Cardiac muscle cell (in vitro differentiated cells and primary cell): ENCODE results near the gene C8B. TPM values are rescaled to one million over a fixed set of nuclear protein-coding genes. Genes with fewer than 3 reads are reported as not detected.

Experiments used
- DNase-seq, 2 donors: peaks; one replicate each; pipeline versions ENCODE4 v3.0.0 to v3.0.0-alpha.2; 2010 to 2017; ENCODE audit warnings: low read depth in 1 of 2, low spot score in 1 of 2
- H3K27ac ChIP-seq: fragments of 200-600 bp; sonication (generic); 2 replicates; pipeline ENCODE4 v1.5.1; 2016
- H3K27me3 ChIP-seq: fragments of 200-600 bp; sonication (generic); 2 replicates; pipeline ENCODE4 v1.6.0; 2016; ENCODE audit warnings: control low read depth
- H3K36me3 ChIP-seq: fragments of 200-600 bp; sonication (generic); 2 replicates; pipeline ENCODE4 v1.5.1; 2016; ENCODE audit warnings: control low read depth
- H3K4me1 ChIP-seq: fragments of 200-600 bp; sonication (generic); 2 replicates; pipeline ENCODE4 v1.8.1; 2017; ENCODE audit warnings: low read depth, mild to moderate bottlenecking, mixed run types
- H3K4me3 ChIP-seq: fragments of 200-600 bp; sonication (generic); 2 replicates; pipeline ENCODE4 v1.5.1; 2016; ENCODE audit warnings: mild to moderate bottlenecking
- H3K9me3 ChIP-seq: fragments of 200-600 bp; sonication (generic); 2 replicates; pipeline ENCODE4 v1.5.1; 2017; ENCODE audit warnings: low read depth, mild to moderate bottlenecking, control low read depth
- polyA plus RNA-seq: library from polyadenylated mRNA; unstranded; fragments of >200 nt; fragmentation: Nextera tagmentation; extraction: Ambion mirVana; gene quantifications from 2 replicates; pipeline ENCODE4 v1.2.1, GENCODE V29; 2016
- total RNA-seq: library from RNA; depleted of rRNA; stranded (reverse); fragments of >200 nt; gene quantifications from 2 replicates; pipeline ENCODE4 v1.2.3, GENCODE V29; 2016
- TF ChIP-seq, protein P1 (sequence below): IDR thresholded peaks from 2 replicates; pipeline ENCODE4 v1.5.1; 2012; ENCODE audit warnings: low read depth, mild to moderate bottlenecking, low read length

The C8B gene
- total RNA-seq (not detected in 2 replicates), polyA plus RNA-seq (not detected in 2 replicates)

DNA sequence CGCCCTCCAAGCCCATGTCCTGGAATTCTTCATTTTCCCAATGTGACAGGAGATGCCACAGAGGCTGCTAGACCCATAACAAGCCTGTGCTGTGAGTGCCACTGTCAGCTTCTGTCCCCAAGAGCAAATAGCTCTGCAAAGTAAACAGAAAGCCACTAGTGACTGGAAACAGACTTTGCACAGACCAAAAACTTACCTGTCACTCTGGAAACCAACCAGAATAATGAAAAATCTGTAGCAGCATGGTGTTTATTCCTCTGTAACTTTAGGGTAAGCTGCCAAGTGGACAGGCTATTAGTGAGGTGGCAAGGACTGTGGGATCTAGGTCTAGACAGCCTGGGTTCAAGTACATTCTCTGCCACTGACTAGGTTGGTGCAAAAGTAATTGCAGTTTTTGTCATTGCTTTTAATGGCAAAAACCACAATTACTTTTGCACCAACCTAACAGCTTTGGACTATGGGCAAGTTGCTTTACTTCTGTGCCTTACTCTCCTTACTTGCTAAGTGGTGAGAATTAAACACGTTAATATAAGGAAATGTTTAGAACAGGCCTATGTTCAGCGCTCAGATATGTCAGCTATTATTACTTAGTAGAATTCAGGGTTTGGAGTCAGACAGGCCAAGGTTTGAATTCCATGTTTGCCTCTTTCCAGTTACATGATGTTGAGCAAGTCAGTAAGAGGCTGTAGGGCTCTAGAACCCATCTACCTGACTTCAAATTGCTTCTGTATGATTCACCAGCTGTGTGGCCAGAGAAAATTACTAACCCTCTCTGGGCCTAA lies at the start of gene C8B:
C8B (minus strand) TSS at position 100 of the 782 bp plus-strand sequence; CDS start at position 33, 67 bp downstream.
- Histone ChIP-seq H3K27me3 (no peaks in the 10 kb centered on the region), H3K9me3 (no peaks in the 10 kb centered on the region), H3K4me3 (no peak within 1 kb of the TSS), H3K36me3 (no peaks in the 10 kb centered on the region), H3K4me1 (peaks cover 16% of the 10 kb centered on the region), H3K27ac (peak within 1 kb of the TSS; percentile 47)
- peak in 1 of 2 donors; percentile 44 for DNase-seq
- TF ChIP-seq, protein P1, sequence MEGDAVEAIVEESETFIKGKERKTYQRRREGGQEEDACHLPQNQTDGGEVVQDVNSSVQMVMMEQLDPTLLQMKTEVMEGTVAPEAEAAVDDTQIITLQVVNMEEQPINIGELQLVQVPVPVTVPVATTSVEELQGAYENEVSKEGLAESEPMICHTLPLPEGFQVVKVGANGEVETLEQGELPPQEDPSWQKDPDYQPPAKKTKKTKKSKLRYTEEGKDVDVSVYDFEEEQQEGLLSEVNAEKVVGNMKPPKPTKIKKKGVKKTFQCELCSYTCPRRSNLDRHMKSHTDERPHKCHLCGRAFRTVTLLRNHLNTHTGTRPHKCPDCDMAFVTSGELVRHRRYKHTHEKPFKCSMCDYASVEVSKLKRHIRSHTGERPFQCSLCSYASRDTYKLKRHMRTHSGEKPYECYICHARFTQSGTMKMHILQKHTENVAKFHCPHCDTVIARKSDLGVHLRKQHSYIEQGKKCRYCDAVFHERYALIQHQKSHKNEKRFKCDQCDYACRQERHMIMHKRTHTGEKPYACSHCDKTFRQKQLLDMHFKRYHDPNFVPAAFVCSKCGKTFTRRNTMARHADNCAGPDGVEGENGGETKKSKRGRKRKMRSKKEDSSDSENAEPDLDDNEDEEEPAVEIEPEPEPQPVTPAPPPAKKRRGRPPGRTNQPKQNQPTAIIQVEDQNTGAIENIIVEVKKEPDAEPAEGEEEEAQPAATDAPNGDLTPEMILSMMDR = no peak

DNA sequence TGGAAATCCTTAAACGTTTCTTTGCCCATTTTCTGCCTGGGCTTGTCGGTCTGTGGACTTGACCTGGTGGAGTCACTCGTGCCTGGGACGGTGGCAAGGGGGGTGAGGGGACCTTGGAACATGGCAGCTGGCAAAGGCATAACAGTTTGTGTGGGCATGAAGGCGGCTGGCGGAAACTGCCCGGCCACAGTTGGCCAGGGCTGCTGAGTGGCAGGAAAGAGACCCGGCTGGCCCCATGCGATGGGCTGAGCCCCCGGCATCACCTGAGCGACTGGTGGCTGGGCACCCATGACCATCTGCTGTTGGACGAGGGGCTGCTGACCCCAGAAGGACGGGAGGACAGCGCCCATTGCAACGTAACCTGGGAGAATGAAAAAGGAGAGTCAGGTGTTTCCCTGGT lies 49.3 kb upstream of the C8B start:
- DNase-seq = no peak

DNA sequence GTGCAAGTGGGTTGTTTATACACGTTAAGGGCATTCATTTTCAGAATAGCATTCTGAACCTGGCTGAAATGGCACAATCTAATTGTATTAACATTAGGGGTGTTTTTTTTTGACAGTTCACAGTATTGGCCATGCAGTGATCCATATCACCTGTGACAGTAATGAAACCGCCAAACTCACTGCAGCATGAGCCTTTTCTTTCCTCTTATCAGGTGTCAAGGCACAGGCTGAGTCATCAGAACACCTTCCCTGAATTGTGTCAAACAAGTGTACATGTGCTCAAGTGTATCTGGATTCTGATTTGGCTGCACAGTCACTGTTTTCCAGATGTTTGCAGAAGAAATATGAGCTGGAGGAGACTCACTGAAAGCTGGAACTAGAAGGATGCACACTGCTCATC lies 47.7 kb upstream of the C8B start:
- TF ChIP-seq, protein P1 = no peak
- Histone ChIP-seq H3K27ac (peak overlapping the region; percentile 2), H3K27me3 (no peaks in the 10 kb centered on the region), H3K9me3 (no peaks in the 10 kb centered on the region), H3K4me1 (peaks cover 45% of the 10 kb centered on the region), H3K36me3 (peaks cover 10% of the 10 kb centered on the region), H3K4me3 (no peak overlapping the region)
- DNase-seq = no peak

More for the DNA sequence above, 49.3 kb upstream of the C8B start:
- Histone ChIP-seq H3K27ac (no peak overlapping the region), H3K9me3 (no peaks in the 10 kb centered on the region), H3K4me3 (no peak overlapping the region), H3K36me3 (peaks cover 3% of the 10 kb centered on the region), H3K27me3 (no peaks in the 10 kb centered on the region), H3K4me1 (peaks cover 49% of the 10 kb centered on the region)
- TF ChIP-seq, protein P1 = no peak

DNA sequence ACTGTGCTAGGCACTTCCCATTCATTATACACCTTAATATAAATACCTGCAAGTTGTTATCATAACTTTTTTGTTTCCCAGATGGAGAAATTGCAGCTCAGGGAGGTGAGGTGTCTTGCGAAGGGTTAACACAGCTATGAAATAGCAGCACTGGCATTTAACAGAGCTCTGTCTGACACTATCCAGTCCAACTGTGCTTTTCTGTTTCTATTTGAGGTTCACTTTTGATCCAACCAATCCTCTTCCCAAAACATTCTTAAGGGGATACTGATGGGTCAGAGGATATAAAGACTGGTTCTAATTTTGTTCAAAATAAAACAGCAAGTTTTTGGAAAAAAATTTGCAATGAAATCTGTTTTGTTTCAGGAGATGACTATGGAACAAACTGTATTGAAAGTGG lies 46.5 kb upstream of the C8B start:
- H3K27me3 ChIP-seq = no peaks in the 10 kb centered on the region
- H3K27ac ChIP-seq = peak overlapping the region; percentile 33
- DNase-seq = peak in 1 of 2 donors; percentile 66
- TF ChIP-seq, protein P1 = no peak
- H3K9me3 ChIP-seq = no peaks in the 10 kb centered on the region
- H3K4me1 ChIP-seq = peaks cover 52% of the 10 kb centered on the region
- no peak overlapping the region for H3K4me3 ChIP-seq
- peaks cover 7% of the 10 kb centered on the region for H3K36me3 ChIP-seq

DNA sequence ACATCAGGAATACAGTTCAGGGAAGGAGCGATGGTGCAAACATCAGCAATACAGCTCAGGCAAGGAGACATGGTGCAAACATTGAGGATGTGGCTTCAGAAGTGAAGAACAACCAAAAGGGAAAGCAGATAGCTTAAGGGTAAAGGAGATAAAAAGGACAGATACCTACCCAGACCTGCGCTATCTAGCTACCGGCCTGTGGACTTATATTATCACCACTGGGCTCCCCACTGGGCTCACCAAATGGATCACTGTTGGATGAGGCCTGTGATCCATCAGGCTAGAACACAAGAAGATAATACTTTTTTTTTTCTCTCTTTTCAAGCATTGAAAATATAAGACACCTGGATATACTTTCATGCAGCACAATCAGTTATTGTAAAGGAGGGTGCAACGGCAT lies 44.7 kb upstream of the C8B start:
- Histone ChIP-seq H3K4me1 (peaks cover 52% of the 10 kb centered on the region), H3K27me3 (no peaks in the 10 kb centered on the region), H3K4me3 (no peak overlapping the region), H3K36me3 (peaks cover 7% of the 10 kb centered on the region), H3K27ac (no peak overlapping the region), H3K9me3 (no peaks in the 10 kb centered on the region)
- DNase-seq = no peak
- TF ChIP-seq, protein P1 = no peak
